ENCODE results near the gene VWA5B1.

The VWA5B1 gene

GRCh38 chr1:20386323-20387081 lies 95.8 kb downstream of the VWA5B1 start:
- DNase-seq (ENCODE audit: low read depth in 2 of 2) = no peak

DNA sequence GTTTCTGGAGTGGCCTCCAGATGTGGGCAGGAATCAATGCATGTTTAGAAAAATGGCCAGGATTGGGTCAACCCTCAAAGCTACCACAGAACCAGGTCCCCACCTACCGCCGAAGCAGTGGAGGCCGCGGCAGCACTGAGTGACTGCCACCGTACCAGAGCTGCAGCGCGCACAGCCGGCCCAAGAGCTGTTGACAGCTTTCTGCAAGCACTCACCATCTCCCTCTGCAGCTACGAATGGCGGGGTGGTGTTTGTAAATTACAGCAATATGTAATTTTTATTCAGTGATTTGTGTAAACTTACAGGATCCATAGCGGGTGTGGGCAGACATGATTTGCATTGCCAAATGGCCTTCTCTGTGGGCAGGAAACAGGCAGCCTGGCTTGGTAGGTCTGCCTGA lies 98.9 kb downstream of the VWA5B1 start:
- DNase-seq (ENCODE audit: low read depth in 2 of 2) = no peak

- DNase-seq (ENCODE audit: low read depth in 2 of 2) = no peak
These were observed 100.1 kb downstream of the VWA5B1 start for GRCh38 chr1:20390589-20391331.

- no peak for DNase-seq (ENCODE audit: low read depth in 2 of 2)
These were observed 104.6 kb downstream of the VWA5B1 start for GRCh38 chr1:20395255-20395654.

GRCh38 chr1:20398744-20399143 lies 108.1 kb downstream of the VWA5B1 start:
- no peak for DNase-seq (ENCODE audit: low read depth in 2 of 2)

GRCh38 chr1:20399196-20399595 lies 108.5 kb downstream of the VWA5B1 start:
- DNase-seq (ENCODE audit: low read depth in 2 of 2) = no peak

GRCh38 chr1:20399606-20400180 lies 109.0 kb downstream of the VWA5B1 start:
- no peak for DNase-seq (ENCODE audit: low read depth in 2 of 2)

- DNase-seq (ENCODE audit: low read depth in 2 of 2) = no peak
These were observed 109.9 kb downstream of the VWA5B1 start for GRCh38 chr1:20400341-20401177.

GRCh38 chr1:20401405-20402010 lies 110.8 kb downstream of the VWA5B1 start:
- no peak for DNase-seq (ENCODE audit: low read depth in 2 of 2)

DNA sequence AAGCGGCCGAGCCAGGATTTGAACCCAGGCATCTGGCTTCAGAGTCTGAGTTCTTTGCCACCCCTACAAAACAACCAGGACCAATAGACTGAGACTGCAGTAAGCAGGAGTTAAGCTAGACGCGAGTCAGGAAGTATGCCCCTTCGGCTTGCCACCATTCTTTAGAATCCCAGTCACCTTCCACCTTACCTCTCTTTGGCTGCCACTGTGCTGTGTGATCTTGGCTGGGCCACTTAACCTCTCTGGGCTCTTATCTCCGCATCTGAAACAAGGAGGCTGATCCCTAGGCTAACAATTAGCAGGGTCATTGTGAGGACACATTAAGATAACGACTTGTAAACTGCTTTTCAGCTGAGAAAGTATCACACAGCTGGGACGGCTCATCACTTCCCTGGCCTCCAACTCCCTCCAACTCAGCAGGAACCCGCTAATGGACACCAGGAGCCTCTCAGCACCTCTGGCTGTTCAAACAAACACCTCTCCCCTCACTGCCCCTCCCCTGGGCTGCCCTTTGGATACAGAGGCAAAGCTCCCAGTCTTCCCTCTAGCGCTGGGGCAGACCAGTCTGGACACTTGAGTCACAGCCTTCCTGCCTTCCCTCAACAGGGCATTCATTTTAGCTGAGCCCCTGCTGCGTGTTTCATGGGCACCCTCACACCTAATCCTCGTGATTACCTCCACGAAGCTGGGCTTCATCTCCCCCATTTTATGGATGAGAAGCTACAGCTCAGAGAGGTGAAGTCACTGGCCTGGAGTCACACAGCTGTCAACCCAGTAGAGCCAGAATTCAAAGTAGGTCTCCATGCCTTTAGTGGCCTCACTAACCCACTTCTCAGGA lies 112.1 kb downstream of the VWA5B1 start:
- DNase-seq (ENCODE audit: low read depth in 2 of 2) = no peak

GRCh38 chr1:20403423-20404145 lies 112.9 kb downstream of the VWA5B1 start:
- no peak for DNase-seq (ENCODE audit: low read depth in 2 of 2)

- DNase-seq (ENCODE audit: low read depth in 2 of 2) = no peak
These were observed 113.8 kb downstream of the VWA5B1 start for GRCh38 chr1:20404466-20404865.
